D341Med (cell line): ENCODE data around the gene RAP1B.

Experiments
- DNase-seq: peaks from one replicate; pipeline ENCODE4 v3.0.0; 2012; ENCODE audit warnings: low spot score

Gene RAP1B

DNA sequence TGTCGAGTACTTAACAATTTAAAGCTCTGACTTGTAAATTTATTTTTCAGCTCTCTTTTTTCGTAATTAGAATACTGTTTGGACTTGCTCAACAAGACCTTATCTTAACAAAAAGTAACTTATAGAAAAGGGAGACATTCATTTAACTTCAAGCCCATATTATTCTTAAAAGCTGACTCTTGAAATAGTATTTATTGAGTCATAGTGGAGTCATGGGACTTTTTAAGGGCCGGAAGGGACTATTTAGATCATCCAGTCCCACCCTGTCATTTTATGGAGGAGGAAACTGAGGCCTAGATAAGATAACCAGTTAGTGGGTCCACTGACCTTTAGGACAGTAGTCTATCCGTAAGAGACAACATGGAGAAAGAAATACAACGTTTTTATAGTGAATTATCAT, 1.5 kb downstream of the RAP1B start:
- DNase-seq, result no peak

DNA sequence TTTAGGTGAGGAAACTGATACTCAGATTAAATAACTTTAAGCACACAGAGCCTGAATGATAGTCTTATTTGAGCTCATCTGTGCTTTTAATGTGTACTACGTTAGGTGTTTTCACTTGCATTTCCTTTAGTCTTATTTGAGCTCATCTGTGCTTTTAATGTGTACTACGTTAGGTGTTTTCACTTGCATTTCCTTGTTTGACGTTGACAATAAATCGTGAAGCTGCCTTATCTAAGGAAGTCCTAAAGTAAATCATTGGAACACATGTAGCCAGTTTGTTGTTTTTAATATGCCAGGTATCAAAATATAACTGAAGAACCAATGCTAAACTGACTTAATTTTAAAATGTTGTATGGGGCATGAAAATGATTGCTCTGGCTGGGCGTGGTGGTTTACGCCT, 2.0 kb downstream of the RAP1B start:
- DNase-seq, result no peak

DNA sequence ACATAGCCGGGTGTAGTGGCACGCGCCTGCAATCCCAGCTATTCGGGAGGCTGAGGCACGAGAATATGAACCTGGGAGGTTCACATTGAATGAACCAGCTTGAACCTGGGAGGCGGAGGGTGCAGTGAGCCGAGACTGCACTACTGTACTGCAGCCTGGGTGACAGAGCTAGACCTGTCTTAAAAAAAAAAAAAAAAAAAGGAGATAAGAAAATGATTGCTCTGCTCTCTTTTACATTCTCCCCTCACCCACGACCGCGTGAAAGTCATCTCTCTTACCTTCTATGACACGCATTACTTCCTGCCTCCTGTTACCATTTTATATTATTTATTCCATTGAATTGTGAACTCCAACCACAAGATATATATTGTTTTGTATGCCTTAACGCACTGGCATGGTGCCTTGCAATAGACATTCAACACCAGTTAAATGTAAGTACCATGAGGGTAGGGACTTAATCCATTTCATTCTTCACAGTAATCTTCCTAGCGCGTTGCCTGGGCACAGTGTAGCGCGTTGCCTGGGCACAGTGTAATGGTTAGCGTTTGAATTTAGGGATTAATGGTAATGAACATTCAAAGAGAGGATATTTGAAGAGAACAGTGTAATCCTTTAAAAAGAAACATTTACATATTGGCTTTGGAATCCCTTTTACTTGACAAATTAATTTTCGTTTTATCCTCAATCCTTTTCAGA, 2.7 kb downstream of the RAP1B start:
- no peak for DNase-seq

DNA sequence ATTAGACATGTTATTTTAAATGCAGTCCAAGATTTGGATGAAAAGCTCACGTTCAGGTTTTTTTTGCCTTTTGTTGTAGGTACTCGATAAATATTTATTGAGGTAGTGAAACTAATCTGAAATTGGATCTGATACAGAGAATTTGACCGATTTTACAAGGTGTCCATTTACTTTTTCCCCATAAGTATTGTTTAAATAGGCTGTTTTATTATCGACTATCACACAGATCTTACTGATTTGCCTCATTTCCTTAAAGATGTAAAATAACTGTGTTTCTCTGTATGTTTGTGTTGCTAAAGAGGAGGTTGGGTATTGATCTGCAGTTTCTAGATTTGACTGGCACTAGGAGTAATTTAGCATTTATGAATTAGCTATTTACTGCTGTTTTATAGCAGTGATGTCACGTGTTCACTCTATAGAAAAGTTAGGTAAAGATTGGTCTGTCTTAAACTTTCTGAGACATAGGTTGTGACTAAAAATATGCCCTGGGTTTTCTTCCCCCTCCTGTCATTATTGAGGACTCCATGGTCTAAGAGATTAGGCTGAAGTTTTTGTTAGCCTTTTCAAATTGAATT, 3.5 kb downstream of the RAP1B start:
- DNase-seq, result no peak

DNA sequence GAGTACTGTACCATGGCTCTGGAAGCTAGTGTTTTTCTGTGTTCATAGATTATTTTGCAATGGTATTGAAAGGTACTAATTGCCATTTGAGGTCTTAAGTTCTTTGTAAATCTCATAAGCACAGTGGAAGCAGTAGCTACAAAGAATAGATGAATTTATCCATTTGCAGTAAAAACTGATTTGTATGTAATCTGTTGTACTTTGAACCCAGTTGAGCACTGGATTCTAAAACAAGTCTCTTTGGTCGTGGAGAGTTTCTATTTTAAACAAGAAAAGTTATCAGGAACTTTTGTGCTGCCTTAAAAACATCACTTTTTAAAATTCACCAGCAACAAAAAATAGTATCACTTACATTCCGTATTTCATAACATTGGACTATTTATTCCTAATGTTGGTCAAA, 4.1 kb downstream of the RAP1B start:
- DNase-seq, result no peak

DNA sequence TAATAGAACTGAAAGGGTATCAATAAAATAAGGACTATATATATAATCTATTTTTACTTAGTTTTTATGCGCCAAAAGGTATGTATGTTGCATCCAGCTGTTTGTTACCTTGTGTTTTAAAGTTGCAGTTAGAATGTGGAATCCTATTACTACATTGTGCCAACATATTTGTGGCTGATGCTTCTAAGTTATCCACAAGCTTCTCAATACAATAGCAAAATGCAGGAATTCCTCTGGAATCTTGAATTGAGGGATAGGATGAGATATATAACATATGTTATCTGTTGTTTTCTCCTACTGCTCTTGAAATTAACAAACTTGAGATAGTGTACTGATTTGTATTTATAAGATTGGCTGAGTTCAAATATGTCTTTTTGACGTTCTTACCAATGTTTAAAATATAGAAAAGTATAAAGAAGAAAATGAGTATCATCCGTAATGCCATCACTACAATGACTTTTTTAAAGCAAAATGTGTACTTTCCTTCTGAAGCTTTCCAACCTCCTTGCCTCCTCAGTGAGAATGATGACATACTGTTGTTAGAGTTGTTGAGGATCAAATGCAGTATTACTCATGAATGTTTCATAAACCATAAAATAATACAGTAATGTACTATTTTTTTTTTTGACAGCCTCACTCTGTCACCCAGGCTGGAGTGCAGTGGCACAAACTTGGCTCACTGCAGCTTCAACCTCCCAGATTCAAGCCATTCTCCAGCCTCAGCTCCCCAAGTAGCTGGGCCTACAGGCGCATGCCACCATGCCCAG, 6.6 kb downstream of the RAP1B start:
- DNase-seq, result no peak

DNA sequence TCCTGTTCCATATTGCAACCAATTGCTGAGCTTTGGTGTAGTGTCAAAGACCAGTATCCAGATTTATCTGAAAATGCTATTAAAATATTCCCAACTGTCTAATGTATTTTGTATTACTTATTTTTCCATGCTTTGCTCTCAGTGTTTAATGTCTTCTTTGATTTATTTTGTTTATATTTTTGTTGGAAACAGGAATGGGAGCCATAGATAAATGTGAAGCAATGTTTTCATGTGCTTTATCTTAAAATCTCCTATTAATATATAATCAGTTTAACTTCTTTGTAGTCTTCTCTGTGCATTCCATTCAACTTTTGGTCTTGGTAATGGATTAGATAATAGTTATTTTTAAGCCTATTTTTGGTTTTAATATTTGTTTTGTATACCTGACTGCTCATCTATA, 8.8 kb downstream of the RAP1B start:
- no peak for DNase-seq

DNA sequence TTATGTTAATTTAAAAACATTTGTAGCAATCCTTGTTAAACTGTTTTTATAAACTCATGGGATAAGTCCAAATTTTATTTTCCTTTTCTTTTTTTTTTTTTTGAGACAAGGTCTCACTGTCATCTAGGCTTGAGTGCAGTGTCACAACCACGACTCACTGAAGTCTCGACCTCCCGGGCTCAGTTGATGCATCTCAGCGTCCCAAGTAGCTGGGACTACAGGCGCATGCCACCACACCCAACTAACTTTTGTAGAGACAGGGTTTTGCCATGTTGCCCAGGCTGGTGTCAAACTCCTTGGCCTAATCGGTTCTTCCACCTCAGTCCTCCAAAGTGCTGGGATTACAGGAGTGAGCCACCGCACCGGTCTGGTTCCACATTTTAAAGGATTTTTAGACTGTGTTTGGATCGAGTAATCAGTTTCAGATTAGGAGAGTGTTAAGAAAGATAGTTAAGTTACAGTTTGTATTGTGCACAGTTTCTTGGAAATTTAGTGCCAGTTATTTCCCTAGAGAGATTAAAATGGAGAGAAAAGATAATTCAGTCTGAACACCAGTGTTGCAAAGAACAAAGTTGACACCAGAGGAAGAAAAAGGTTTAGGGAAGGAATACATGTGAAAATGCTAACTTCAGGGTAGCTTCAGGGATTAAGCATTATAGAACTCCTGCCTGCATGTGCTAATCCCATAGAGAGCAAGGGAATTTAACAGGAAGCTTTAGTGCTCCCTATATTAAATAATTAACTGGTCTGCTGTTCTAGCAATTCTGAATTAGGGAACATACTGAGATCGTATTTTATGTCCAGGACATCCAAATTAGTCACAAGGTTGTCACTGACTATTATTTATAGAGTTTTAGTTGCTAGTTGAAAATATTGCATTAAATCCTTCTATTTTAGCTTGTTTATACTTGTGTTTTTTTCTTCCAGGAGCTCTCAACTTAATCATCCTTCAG, 10.1 kb downstream of the RAP1B start:
- peak; percentile 42 for DNase-seq

DNA sequence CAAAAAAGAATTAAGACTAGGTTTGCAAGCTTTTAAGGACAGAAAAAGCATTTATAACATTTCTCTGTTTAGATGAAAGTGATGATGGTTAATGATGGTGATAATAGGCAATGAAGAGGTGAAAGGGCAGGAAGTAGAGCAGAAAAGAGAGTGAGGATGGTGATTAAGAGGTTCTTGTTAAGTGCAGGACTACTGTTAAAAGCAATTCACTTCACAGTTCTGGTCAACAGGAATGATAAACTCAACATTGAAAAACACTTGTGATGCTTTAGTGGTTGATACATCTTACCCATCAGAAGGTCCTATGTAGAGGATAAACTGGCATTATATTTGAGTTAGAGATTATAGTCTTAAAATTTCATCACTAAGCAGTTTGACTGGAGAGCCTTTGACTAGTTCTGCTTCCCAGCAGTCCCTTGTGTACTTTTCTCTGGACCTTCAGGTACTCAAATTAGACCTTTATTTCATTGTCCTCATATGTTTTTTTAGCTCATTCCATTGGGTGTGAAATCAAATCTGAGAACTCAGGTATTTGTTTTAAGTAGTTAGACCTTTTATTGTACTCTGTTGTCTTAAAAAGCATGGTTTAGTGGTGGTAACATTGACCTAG, 10.9 kb downstream of the RAP1B start:
- no peak for DNase-seq

DNA sequence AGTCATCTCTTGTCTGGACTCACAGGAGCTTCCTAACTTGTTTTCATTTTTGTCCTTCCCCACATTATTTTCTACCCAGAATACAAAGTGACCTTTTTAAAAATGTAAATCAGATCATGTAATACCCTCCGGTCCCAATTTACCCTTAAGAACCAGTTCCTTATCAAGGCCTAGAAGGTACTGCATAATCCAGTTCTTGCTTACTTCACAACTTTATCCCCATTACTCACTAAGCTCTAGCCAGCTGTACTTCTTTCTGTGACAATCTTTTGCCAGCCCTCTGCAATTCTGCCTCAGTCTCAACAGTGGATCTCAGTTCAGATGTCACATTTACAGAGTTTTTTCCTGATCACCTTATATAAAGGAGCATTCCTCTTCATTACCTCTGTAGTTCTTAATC, 11.6 kb downstream of the RAP1B start:
- no peak for DNase-seq

DNA sequence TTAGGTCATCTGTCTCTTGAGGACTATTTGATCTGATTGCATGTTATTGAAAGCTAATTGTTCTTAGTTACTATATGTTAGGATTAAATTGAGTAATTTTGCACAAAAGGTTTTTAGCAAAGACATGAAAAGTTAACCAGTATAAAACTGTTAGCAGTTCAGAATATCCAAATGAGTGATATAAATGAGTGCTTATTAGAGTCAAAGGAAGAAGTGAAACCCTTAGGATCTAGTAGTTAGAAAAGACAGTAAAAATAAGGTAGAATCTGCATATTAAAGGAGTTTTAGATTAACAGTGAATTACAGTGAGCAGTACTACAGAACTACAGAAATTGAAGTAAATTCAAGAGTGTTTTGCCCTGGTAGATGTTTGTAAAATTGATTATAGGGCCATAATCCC, 12.4 kb downstream of the RAP1B start:
- DNase-seq, result no peak

DNA sequence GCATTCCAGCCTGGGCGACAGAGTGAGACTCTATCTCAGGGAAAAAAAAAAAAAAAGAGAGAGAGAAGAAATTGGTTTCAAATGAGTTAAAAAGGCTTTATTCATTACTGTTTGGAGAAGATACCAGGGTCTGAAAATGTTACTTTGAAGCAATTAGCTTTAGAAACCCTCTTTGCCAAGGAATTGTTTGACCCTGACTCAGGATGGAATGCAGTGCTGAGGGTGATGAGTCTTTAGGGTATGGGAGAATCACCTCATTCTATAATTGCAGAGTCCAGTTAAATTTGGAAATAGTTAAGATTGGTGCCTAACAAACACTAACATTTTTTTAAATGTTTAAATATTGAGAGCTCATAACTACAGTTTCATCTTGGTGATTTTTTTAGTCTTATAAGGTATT, 13.3 kb downstream of the RAP1B start:
- DNase-seq, result no peak

DNA sequence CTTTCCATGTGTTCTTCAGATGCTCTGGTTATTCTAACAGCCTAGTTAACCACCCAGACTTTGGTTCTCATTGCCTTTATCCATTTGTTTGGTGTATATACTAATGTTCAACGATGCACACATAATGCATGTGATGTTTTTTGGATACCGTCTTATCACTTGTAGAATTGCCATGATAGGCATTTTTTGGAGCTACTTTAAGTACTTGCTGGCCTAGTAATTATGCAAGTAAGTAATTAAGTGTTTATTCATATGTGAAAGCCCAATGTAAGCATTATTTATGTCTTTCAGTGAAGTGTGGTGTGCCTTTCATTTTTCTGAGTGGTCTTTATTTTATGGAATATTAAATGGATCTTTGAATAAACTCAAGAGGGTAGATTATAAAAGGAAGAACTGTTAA, 14.2 kb downstream of the RAP1B start:
- no peak for DNase-seq

DNA sequence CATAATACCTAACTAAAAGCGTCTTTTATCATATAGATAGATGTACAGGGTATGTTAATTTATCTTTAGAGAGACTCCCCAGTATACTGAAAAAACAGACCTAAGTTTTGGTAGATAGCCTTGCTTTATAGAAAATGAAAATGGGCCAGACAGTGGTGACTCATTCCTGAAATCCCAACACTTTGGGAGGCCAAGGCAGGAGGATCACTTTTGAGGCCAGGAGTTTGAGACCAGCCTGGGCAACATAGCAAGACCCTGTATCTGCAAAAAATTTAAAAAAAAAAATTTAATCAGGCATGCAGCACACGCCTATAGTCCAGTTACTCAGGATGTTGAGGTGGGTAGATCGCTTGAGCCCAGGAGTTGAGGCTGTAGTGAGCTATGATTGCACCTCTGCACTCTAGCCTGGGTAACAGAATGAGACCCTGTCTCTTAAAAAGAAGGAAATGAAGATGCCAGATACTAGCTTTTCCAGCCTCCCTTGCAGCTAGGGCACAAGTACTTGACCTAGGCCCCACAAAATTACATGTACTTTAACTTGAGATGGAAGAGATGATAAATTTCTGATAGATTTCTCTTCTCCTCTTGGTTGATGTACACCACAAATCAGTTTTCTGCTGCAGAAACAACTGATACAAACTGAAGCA, 17.1 kb downstream of the RAP1B start:
- no peak for DNase-seq

DNA sequence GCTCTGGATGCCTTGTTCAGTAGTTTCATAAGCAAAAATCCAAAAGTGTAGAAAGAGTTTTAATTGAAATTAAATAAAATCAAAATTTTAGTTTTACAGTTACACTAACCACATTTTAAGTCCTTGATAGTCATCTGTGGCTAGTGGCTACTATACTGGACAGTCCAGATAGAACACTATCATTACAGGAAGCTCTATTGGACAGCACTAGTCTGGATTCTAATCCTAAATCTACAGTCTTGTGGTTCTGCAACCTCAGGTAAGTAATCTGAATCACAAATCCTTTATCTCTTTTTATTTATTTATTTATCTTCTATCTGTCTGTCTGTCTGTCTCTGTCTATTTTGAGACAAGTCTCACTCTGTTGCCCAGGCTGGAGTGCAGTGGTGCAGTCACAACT, 18.0 kb downstream of the RAP1B start:
- no peak for DNase-seq

DNA sequence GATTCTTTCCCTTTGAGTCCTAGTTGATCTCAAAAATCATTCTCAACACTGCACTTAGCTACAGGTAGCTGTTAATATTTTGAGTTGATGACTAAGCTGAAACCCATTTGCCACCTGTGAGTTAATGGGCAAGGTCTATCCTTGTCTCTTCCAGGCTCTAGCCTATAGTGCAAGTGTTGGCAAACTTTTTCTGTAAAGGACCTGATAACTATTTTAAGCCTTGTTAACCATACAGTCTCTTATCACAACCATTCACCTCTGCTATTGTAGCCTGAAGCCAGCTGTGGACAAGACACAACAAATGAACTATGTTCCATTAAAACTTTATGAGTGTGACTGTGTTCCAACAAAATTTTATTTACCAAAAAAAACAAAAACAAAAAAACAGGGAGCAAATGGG, 19.4 kb downstream of the RAP1B start:
- no peak for DNase-seq

DNA sequence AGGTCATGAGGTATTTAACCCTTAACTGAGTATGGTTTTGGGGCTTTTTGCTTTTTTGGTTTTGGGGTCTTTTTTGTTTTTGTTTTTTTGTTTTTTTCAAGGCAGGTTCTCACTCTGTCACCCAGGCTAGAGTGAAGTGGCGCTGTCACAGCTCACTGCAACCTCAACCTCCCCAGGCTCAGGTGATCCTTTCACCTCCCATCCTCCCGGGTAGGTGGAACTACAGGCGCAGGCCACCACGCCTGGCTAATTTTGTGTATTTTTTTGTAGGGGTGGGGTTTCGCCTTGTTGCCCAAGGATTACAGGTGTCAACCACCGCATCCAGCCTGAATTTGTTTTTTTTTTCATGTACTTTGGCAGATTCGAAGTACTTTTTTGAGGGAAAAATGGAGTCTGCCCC, 19.9 kb downstream of the RAP1B start:
- DNase-seq, result no peak

DNA sequence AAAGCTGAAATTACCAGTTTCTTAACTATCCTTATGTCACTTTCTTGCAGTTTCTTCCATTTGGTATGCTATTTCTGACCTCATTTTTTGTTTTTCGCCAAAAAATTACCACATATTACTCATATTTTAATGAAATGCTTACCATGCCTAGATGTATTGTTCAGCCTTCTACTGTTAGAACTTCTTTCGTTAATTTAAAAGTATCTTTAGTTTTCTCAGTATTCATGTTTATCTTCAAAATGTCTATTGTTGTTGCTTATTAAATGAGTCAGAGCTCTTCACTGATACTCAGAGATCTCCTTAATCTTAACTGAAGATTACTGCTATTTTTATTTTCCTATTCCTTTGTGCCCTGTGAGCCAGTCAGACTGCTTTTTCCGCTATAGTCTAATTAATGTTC, 20.5 kb downstream of the RAP1B start:
- no peak for DNase-seq

DNA sequence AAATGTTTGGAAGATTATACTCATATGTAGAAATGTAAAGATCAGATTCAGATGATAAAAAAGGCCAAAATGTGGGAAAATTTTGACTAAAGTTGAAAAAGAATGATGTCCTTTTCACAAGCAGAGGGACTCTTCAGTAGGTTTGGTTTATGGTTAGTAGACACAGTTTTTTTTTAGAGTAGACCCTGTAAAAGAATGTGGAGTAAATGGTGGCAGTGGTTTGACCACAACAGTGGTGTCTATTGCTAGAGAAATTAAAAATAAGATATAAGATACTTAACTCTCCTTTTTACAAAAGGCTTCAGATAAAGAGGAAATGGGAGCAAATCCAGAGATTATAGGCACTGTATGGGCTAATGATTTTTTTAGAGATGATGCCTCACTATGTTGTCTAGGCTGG, 21.8 kb downstream of the RAP1B start:
- DNase-seq, result no peak

DNA sequence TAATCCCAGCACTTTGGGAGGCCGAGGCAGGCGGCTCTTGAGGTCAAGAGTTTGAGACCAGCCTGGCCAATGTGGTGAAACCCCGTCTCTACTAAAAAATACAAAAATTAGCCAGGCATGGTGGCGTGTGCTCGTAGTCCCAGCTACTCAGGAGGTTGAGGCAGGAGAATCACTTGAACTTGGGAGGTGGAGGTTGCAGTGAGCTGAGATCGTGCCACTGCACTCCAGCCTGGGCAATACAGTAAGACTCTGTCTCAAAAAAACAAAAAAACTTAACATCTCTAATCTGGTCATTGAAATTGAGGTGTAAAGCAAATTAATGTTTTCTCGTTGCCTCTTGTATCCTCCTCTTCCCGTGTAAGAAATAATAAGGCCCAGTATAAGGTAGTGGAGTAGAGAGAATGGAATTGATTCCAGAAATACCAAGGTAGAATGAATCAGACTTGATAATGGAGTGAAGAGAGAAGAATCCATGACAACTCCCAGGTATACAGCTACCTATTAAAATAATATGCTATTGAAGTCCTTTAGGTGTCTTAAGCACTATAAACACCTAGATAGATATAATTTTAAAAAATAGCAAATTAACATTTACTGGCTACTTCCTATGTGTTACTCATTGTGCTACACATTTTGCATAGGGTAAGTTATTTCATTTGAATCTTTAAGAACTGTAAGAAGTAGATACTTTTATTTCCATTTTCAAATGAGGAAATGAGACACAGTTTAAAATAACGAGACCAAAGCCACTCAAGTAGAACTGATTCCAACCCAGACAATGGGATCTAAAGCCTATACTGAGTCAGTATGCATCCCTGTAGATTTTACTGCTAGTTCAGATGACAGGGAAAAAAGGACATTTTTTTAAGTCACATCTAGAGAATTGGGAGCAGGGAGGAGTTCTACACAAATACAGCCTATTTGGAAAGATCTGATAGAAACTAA, 23.2 kb downstream of the RAP1B start:
- DNase-seq, result no peak
